Adrenal gland (tissue), 12 donors: ENCODE data around the gene FKBP2. TPM values are rescaled to one million over a fixed set of nuclear protein-coding genes. Genes with fewer than 3 reads are reported as not detected.
A peak's percentile ranks its signal among the peaks of the same experiment; 100 is the strongest.

Experiments
- DNase-seq, 7 donors: peaks; one replicate each; pipeline ENCODE4 v3.0.0-alpha.2; 2019 to 2020
- H3K27ac ChIP-seq, 5 donors: fragments of 200-600 bp; sonication (generic) in 4 of 5; 1 replicate in 3 of 5; 2 replicates in 2 of 5; pipeline versions ENCODE4 v1.5.1 to v1.8.0; 2016 to 2020; ENCODE audit warnings: mild to moderate bottlenecking in 1 of 5
- H3K27me3 ChIP-seq: fragments of 200-600 bp; 2 replicates; pipeline ENCODE4 v1.8.0; 2021
- H3K36me3 ChIP-seq, 2 donors: fragments of 200-600 bp; replicated peaks in 1 of 2; 1 replicate in 1 of 2; 2 replicates in 1 of 2; pipeline versions ENCODE4 v1.5.1 to v1.8.0; 2018 to 2022
- H3K4me1 ChIP-seq, 2 donors: fragments of 200-600 bp; replicated peaks in 1 of 2; 1 replicate in 1 of 2; 2 replicates in 1 of 2; pipeline versions ENCODE4 v1.5.1 to v1.8.0; 2018 to 2021
- H3K4me3 ChIP-seq, 4 donors: fragments of 200-600 bp; sonication (generic) in 3 of 4; one replicate each; pipeline ENCODE4 v1.5.1; 2016 to 2018
- H3K9me3 ChIP-seq, 3 donors: fragments of 200-600 bp; sonication (generic) in 1 of 3; replicated peaks in 1 of 3; 1 replicate in 2 of 3; 2 replicates in 1 of 3; pipeline versions ENCODE4 v1.5.1 to v1.8.0; 2016 to 2021
- CTCF ChIP-seq, 6 experiments: fragments of 450-650 bp in 4 of 6; fragments of 200-600 bp in 2 of 6; sonication (generic) in 1 of 6; IDR thresholded peaks; 1 replicate in 5 of 6; 2 replicates in 1 of 6; pipeline versions ENCODE4 v1.5.1 to v1.8.0; 2016 to 2021; ENCODE audit warnings: antibody characterized with exemption in 6 of 6, mild to moderate bottlenecking in 2 of 6, moderate library complexity in 1 of 6
- POLR2A ChIP-seq, 2 donors: fragments of 450-650 bp; IDR thresholded peaks; one replicate each; pipeline ENCODE4 v1.6.1; 2017; ENCODE audit warnings: antibody characterized with exemption in 2 of 2, mild to moderate bottlenecking in 2 of 2, moderate library complexity in 1 of 2
- WGBS, 4 donors: extraction: QIAGEN DNeasy Blood & Tissue Kit in 2 of 4; methylation state at CpG; one replicate each; pipeline versions ENCODE4 v1.1.5 to v1.1.7; 2013 to 2017; 5-methylcytosine and 5-hydroxymethylcytosine counted together
- intact Hi-C, 2 donors: fragments of 100-400 bp; cut with DNase I; formaldehyde crosslinking; loops; one replicate each; pipeline versions ENCODE4 v1.14.1 to v1.15.0; 2022 to 2023
- polyA plus RNA-seq, 3 donors: library from polyadenylated mRNA; stranded (reverse); fragments of 200-250 nt in 2 of 3; fragments of 350-450 nt in 1 of 3; fragmentation: Illumina TruSeq in 1 of 3; extraction: RNeasy Lipid Tissue Mini Kit (QIAGEN cat#74804) in 1 of 3; gene quantifications; one replicate each; pipeline ENCODE4 v1.2.3, GENCODE V29; 2013 to 2014
- total RNA-seq, 9 donors: library from RNA; depleted of rRNA in 4 of 9; stranded (reverse); fragments of >200 nt in 4 of 9; fragments of 120-200 nt in 1 of 9; fragmentation: NEBNext Ultra II Directional in 1 of 9; extraction: Animal tissue kit (Norgen Biotek cat#: 25700) in 1 of 9; gene quantifications; one replicate each; pipeline versions ENCODE4 v1.1.0 to v1.2.4, GENCODE V29; 2013 to 2023
- donor health status: healthy with polysubstance abuse.
- donor health status: Bipolar disorder and iron deficiency.
- donor health status: DM: yes; HTN: yes; CAD: no.
- donor health status: DM: no; HTN: no; CAD: no.
- donor health status: DM: no; HTN: no; CAD: no.
- donor health status: DM: yes; HTN: yes; CAD: no.

FKBP2 gene
- total and polyA plus RNA-seq, 12 donors = 76.1 to 812 (median 106) TPM

DNA sequence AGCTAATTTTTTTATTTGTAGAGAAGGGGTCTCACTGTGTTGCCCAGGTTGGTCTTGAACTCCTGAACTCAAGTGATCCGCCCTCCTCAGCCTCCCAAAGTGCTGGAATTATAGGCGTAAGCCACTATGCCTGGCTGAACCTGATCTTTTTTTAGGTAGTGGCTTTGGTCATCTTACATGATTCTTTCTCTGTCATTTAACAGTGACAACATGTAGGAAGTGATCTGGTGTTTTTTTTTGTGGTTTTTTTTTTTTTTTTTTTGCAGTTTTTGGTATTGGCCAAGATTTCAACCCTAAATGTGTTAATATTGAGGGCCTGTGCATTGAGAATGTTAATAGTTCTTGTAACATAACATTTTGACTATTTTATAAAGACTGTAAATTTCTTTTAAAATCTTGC, 42.4 kb upstream of the FKBP2 start:
- DNase-seq = no peak
- TF ChIP-seq POLR2A (IDR thresholded peaks at IDR 0.05) = no peak
- no peak for TF ChIP-seq CTCF (IDR thresholded peaks at IDR 0.05)
- WGBS, 4 donors = 91 to 100% (median 96%) methylated on average over 2 of the region's 2 CpGs
- Histone ChIP-seq H3K4me3 (no peak overlapping the region), H3K27me3 (no peaks in the 10 kb centered on the region), H3K9me3 (no peaks in the 10 kb centered on the region), H3K27ac (no peak overlapping the region), H3K4me1 (no peaks in the 10 kb centered on the region), H3K36me3 (peaks cover 0 to 97% of the 10 kb centered on the region in 2 donors)
- intact Hi-C loops = no loop called here

DNA sequence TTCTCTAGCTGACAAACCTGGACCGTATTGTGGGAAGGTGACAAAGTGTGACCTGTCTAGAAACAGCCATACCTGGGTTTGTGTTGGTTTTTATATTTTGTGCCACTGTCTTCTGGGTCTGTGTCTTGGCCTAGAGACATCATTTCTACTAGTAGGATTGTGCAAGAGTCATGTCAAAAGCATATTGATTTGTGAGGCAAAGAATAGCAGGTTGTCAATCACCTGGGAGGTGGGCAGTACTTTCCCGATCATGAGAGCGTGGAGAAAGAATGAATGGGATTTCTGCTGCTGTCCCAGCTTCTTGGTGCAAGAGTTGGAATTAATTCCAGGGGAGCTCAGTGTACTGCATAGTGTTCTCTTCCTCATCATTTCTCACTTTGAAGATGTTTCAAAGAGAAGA, 39.4 kb upstream of the FKBP2 start:
- no peaks in the 10 kb centered on the region for H3K27me3 ChIP-seq
- no peaks in the 10 kb centered on the region for H3K9me3 ChIP-seq
- no peak overlapping the region for H3K4me3 ChIP-seq
- peaks cover 8 to 13% of the 10 kb centered on the region in 2 donors for H3K4me1 ChIP-seq
- intact Hi-C loops = no loop called here
- no peak overlapping the region for H3K27ac ChIP-seq
- 63 to 86% (median 83%) methylated on average over 3 of the region's 3 CpGs for WGBS, 4 donors
- peaks cover 0 to 75% of the 10 kb centered on the region in 2 donors for H3K36me3 ChIP-seq
- DNase-seq = no peak
- TF ChIP-seq CTCF (IDR thresholded peaks at IDR 0.05) (no peak), POLR2A (IDR thresholded peaks at IDR 0.05) (no peak)

GRCh38 chr11:64202992-64203391, 37.9 kb upstream of the FKBP2 start:
- H3K27ac ChIP-seq = no peak overlapping the region
- TF ChIP-seq CTCF (IDR thresholded peaks at IDR 0.05) = no peak
- TF ChIP-seq POLR2A (IDR thresholded peaks at IDR 0.05) = no peak
- H3K4me1 ChIP-seq = peaks cover 8 to 21% of the 10 kb centered on the region in 2 donors
- no peaks in the 10 kb centered on the region for H3K27me3 ChIP-seq
- no peaks in the 10 kb centered on the region for H3K9me3 ChIP-seq
- 91 to 97% (median 95%) methylated on average over 9 of the region's 9 CpGs for WGBS, 4 donors
- H3K36me3 ChIP-seq = peaks cover 0 to 60% of the 10 kb centered on the region in 2 donors
- DNase-seq = peak in 1 of 7 donors; percentile 13
- no peak overlapping the region for H3K4me3 ChIP-seq
- intact Hi-C loops = no loop called here

DNA sequence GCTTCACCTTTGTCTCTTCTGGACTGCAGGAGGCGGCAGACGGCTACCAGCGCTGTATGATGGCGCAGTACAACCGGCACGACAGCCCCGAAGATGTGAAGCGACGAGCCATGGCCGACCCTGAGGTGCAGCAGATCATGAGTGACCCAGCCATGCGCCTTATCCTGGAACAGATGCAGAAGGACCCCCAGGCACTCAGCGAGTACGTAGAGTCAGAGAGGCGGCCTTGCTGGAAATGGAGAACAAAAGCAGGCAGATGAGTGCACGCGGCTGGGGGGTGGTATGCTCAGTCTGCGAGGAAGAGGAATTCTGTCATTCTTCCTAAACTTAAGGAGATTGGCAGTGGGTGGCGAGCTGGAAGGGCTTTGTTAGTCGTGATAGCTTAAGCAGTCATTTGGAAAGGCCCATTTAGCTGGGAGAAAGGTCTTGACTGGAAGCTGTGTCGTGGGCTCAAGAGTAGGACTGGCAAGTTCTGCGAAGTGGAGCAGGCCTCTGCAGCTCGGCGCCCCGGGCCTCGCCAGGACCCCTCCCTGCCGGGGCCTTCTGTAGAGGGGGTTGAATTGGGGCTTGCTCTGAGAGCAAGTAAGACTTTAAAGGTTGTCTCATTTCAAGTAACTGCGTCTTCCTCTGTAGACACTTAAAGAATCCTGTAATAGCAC, 37.3 kb upstream of the FKBP2 start:
- no peaks in the 10 kb centered on the region for H3K27me3 ChIP-seq
- DNase-seq = peak in 1 of 7 donors; percentile 15
- intact Hi-C loops = loop anchor here in 1 of 2 donors (2.0 kb wide), 1 partner anchor 97 kb away; the partner anchor contains the start of gene CATSPERZ
- H3K4me1 ChIP-seq = peaks cover 8 to 22% of the 10 kb centered on the region in 2 donors
- 78 to 88% (median 83%) methylated on average over 23 to 27 of the region's 27 CpGs for WGBS, 4 donors
- H3K27ac ChIP-seq = no peak overlapping the region
- TF ChIP-seq POLR2A (IDR thresholded peaks at IDR 0.05) = no peak
- TF ChIP-seq CTCF (IDR thresholded peaks at IDR 0.05) = no peak
- H3K9me3 ChIP-seq = no peaks in the 10 kb centered on the region
- peaks cover 0 to 55% of the 10 kb centered on the region in 2 donors for H3K36me3 ChIP-seq
- no peak overlapping the region for H3K4me3 ChIP-seq
